Thyroid gland (tissue), 4 donors: ENCODE results near the gene C1orf210. TPM values are rescaled to one million over a fixed set of nuclear protein-coding genes. Genes with fewer than 3 reads are reported as not detected.
A peak's percentile ranks its signal among the peaks of the same experiment; 100 is the strongest.

Source experiments
- DNase-seq, 2 donors: peaks; one replicate each; pipeline ENCODE4 v3.0.0-alpha.2; 2019
- H3K27ac ChIP-seq, 3 donors: fragments of 200-600 bp; sonication (generic); 1 replicate in 2 of 3; 2 replicates in 1 of 3; pipeline ENCODE4 v1.5.1; 2016 to 2019; ENCODE audit warnings: mild to moderate bottlenecking in 1 of 3, moderate library complexity in 1 of 3
- H3K27me3 ChIP-seq: fragments of 200-600 bp; sonication (generic); one replicate; pipeline ENCODE4 v1.5.1; 2019
- H3K36me3 ChIP-seq, 2 donors: fragments of 200-600 bp; sonication (generic); one replicate each; pipeline ENCODE4 v1.5.1; 2016 to 2019
- H3K4me1 ChIP-seq, 2 donors: fragments of 200-600 bp; sonication (generic); one replicate each; pipeline ENCODE4 v1.5.1; 2017 to 2019
- H3K4me3 ChIP-seq, 3 donors: fragments of 200-600 bp; sonication (generic); replicated peaks in 1 of 3; 1 replicate in 2 of 3; 2 replicates in 1 of 3; pipeline ENCODE4 v1.5.1; 2016; ENCODE audit warnings: mild to moderate bottlenecking in 1 of 3
- H3K9me3 ChIP-seq: fragments of 200-600 bp; sonication (generic); one replicate; pipeline ENCODE4 v1.5.1; 2017
- CTCF ChIP-seq, 6 experiments: fragments of 200-600 bp in 3 of 6; fragments of 450-650 bp in 3 of 6; sonication (generic) in 3 of 6; IDR thresholded peaks; one replicate each; pipeline ENCODE4 v1.5.1; 2016 to 2019; ENCODE audit warnings: antibody characterized with exemption in 6 of 6, mild to moderate bottlenecking in 2 of 6, inconsistent platforms in 1 of 6, moderate library complexity in 1 of 6
- POLR2A ChIP-seq, 2 donors: fragments of 450-650 bp; IDR thresholded peaks; one replicate each; pipeline ENCODE4 v1.6.1; 2017; ENCODE audit warnings: antibody characterized with exemption in 2 of 2, mild to moderate bottlenecking in 2 of 2, moderate library complexity in 1 of 2
- WGBS, 2 donors: methylation state at CpG; one replicate each; pipeline ENCODE4 v1.1.5; 2017; 5-methylcytosine and 5-hydroxymethylcytosine counted together
- intact Hi-C: fragments of 100-400 bp; cut with DNase I; formaldehyde crosslinking; loops from one replicate; pipeline ENCODE4 v1.15.1; 2023
- total RNA-seq, 4 donors: library from RNA; depleted of rRNA; stranded (reverse); fragments of >200 nt; gene quantifications; one replicate each; pipeline ENCODE4 v1.2.3, GENCODE V29; 2016

The C1orf210 gene
- total RNA-seq, 4 donors from 2014 or later, result 22.7 to 49.7 (median 36.3) TPM

- intact Hi-C loops, result no loop called here
- 68 to 75% methylated on average over 12 of the region's 12 CpGs for WGBS, 2 donors
Observed at GRCh38 chr1:43271186-43272118, 13.9 kb downstream of the C1orf210 start.

GRCh38 chr1:43270421-43271095, 14.8 kb downstream of the C1orf210 start:
- DNase-seq, result peak; percentile 96 to 97
- Histone ChIP-seq H3K4me1 (peaks cover 42 to 59% of the 10 kb centered on the region in 2 donors), H3K9me3 (no peaks in the 10 kb centered on the region), H3K27ac (peak overlapping the region; percentile 88 to 96 (median 93)), H3K36me3 (peaks cover 0 to 4% of the 10 kb centered on the region in 2 donors), H3K27me3 (no peaks in the 10 kb centered on the region), H3K4me3 (peak overlapping the region in 2 of 3 donors; percentile 19 to 40)
- WGBS, 2 donors, result 12 to 13% methylated on average over 10 to 14 of the region's 29 CpGs
- intact Hi-C loops, result no loop called here
- TF ChIP-seq POLR2A (IDR thresholded peaks at IDR 0.05), result peak in 1 of 2 donors; percentile 95
- TF ChIP-seq CTCF (IDR thresholded peaks at IDR 0.05), result peak in 1 of 6 experiments; percentile 11

More at GRCh38 chr1:43271186-43272118, 13.9 kb downstream of the C1orf210 start:
- peak overlapping the region in 2 of 3 donors; percentile 19 to 40 for H3K4me3 ChIP-seq
- H3K27ac ChIP-seq, result peak overlapping the region; percentile 88 to 96 (median 93)
- peaks cover 34 to 51% of the 10 kb centered on the region in 2 donors for H3K4me1 ChIP-seq
- no peak for DNase-seq
- TF ChIP-seq CTCF (IDR thresholded peaks at IDR 0.05), result no peak
- peak in 1 of 2 donors; percentile 6 for TF ChIP-seq POLR2A (IDR thresholded peaks at IDR 0.05)
- H3K9me3 ChIP-seq, result no peaks in the 10 kb centered on the region
- H3K27me3 ChIP-seq, result no peaks in the 10 kb centered on the region
- peaks cover 0 to 4% of the 10 kb centered on the region in 2 donors for H3K36me3 ChIP-seq

- 63 to 70% methylated on average over 7 of the region's 7 CpGs for WGBS, 2 donors
- peak within 1 kb of the TSS in 2 of 3 donors; percentile 19 to 40 for H3K4me3 ChIP-seq
- intact Hi-C loops, result no loop called here
- no peaks in the 10 kb centered on the region for H3K27me3 ChIP-seq
- peaks cover 47 to 64% of the 10 kb centered on the region in 2 donors for H3K4me1 ChIP-seq
- H3K27ac ChIP-seq, result peak within 1 kb of the TSS; percentile 88 to 96 (median 93)
- H3K9me3 ChIP-seq, result no peaks in the 10 kb centered on the region
- H3K36me3 ChIP-seq, result peaks cover 0 to 4% of the 10 kb centered on the region in 2 donors
- TF ChIP-seq CTCF (IDR thresholded peaks at IDR 0.05) (no peak), POLR2A (IDR thresholded peaks at IDR 0.05) (peak in 1 of 2 donors; percentile 17)
- peak; percentile 83 to 89 for DNase-seq
Observed at GRCh38 chr1:43269627-43270375, 15.6 kb downstream of the C1orf210 start, which contains the start of gene TMEM125. Gene TMEM125, plus strand, starts transcription at chr1:43269983. Its CDS starts 2,740 bp downstream, at chr1:43272723.

- Histone ChIP-seq H3K4me1 (peaks cover 48 to 55% of the 10 kb centered on the region in 2 donors), H3K27me3 (no peaks in the 10 kb centered on the region), H3K36me3 (peaks cover 0 to 2% of the 10 kb centered on the region in 2 donors), H3K27ac (peak overlapping the region; percentile 55 to 89 (median 65)), H3K4me3 (no peak overlapping the region), H3K9me3 (no peaks in the 10 kb centered on the region)
- WGBS, 2 donors, result 70 to 76% methylated on average over 3 of the region's 3 CpGs
- no peak for TF ChIP-seq POLR2A (IDR thresholded peaks at IDR 0.05)
- TF ChIP-seq CTCF (IDR thresholded peaks at IDR 0.05), result no peak
- intact Hi-C loops, result no loop called here
- no peak for DNase-seq
Observed at GRCh38 chr1:43267818-43268425, 17.5 kb downstream of the C1orf210 start.
